ENCODE measurements around the gene NSUN7.

Gene NSUN7

GRCh38 chr4:40829586-40829985 lies 79.8 kb downstream of the NSUN7 start:
- POLR2A ChIA-PET, result no interaction called here
- CTCF ChIA-PET, result interaction anchor here (4.2 kb wide), 1 partner anchor 13 kb away, joined by 32 read pairs; no protein-coding TSS in a partner anchor
- no peak for DNase-seq (ENCODE audit: extremely low spot score)
- no peak for TF ChIP-seq CTCF (IDR thresholded peaks at IDR 0.05; ENCODE audit: control extremely low read depth, extremely low read depth, low read depth, missing control alignments)

GRCh38 chr4:40831146-40831907 lies 81.6 kb downstream of the NSUN7 start:
- CTCF ChIA-PET, result interaction anchor here (0.6 to 4.2 kb wide), 2 partner anchors 11 to 31 kb away, joined by 3 to 32 read pairs; no protein-coding TSS in a partner anchor

GRCh38 chr4:40832175-40832574 lies 82.4 kb downstream of the NSUN7 start:
- ChIA-PET CTCF (interaction anchor here (1.2 to 1.5 kb wide), 2 partner anchors 9 to 11 kb away, joined by 4 to 5 read pairs; no protein-coding TSS in a partner anchor), POLR2A (no interaction called here)
- no peak for TF ChIP-seq CTCF (IDR thresholded peaks at IDR 0.05; ENCODE audit: control extremely low read depth, extremely low read depth, low read depth, missing control alignments)
- DNase-seq (ENCODE audit: extremely low spot score), result no peak

More at GRCh38 chr4:40831146-40831907, 81.6 kb downstream of the NSUN7 start:
- no peak for TF ChIP-seq CTCF (IDR thresholded peaks at IDR 0.05; ENCODE audit: control extremely low read depth, extremely low read depth, low read depth, missing control alignments)
- POLR2A ChIA-PET, result no interaction called here
- DNase-seq (ENCODE audit: extremely low spot score), result no peak

- TF ChIP-seq CTCF (IDR thresholded peaks at IDR 0.05; ENCODE audit: control extremely low read depth, extremely low read depth, low read depth, missing control alignments), result no peak
- DNase-seq (ENCODE audit: extremely low spot score), result no peak
- CTCF ChIA-PET, result interaction anchor here (1.5 kb wide), 1 partner anchor 10 kb away, joined by 5 read pairs; no protein-coding TSS in a partner anchor
- POLR2A ChIA-PET, result no interaction called here
Measured at GRCh38 chr4:40833212-40833611, 83.5 kb downstream of the NSUN7 start.

GRCh38 chr4:40837094-40837870 lies 87.5 kb downstream of the NSUN7 start:
- CTCF ChIA-PET, result interaction anchor here (1.3 to 1.9 kb wide), 3 partner anchors 13 to 101 kb away, joined by 3 to 8 read pairs (median 4); no protein-coding TSS in a partner anchor
- POLR2A ChIA-PET, result no interaction called here

More at GRCh38 chr4:40837094-40837870, 87.5 kb downstream of the NSUN7 start:
- no peak for DNase-seq (ENCODE audit: extremely low spot score)
- peak; percentile 1 for TF ChIP-seq CTCF (IDR thresholded peaks at IDR 0.05; ENCODE audit: control extremely low read depth, extremely low read depth, low read depth, missing control alignments)
